HepG2 (cell line): Measurements from ENCODE around the gene ZXDC. TPM values are rescaled to one million over a fixed set of nuclear protein-coding genes. Genes with fewer than 3 reads are reported as not detected.

Source experiments
- BRCA1 ChIP-seq: sonication (generic); formaldehyde crosslinking; IDR thresholded peaks from 2 replicates; pipeline ENCODE4 v1.4.0; 2020; ENCODE audit warnings: missing genetic modification reagents
- CBFB ChIP-seq: sonication (generic); formaldehyde crosslinking; IDR thresholded peaks from 2 replicates; pipeline ENCODE4 v1.4.0; 2020; ENCODE audit warnings: missing genetic modification reagents
- CBX2 ChIP-seq, 2 experiments: fragments of 200-600 bp in 1 of 2; sonication (generic); formaldehyde crosslinking in 1 of 2; IDR thresholded peaks; 2 replicates each; pipeline versions ENCODE4 v1.7.0 to v1.8.1; 2018 to 2022; ENCODE audit warnings: low read depth in 2 of 2, low read length in 1 of 2, mild to moderate bottlenecking in 1 of 2, missing genetic modification reagents in 1 of 2
- FOSL2 ChIP-seq: sonication (generic); formaldehyde crosslinking; IDR thresholded peaks from 2 replicates; pipeline ENCODE4 v1.4.0; 2020; ENCODE audit warnings: missing genetic modification reagents
- HNF4A ChIP-seq: sonication (generic); formaldehyde crosslinking; IDR thresholded peaks from 2 replicates; pipeline ENCODE4 v1.4.0; 2020; ENCODE audit warnings: missing genetic modification reagents
- LBX2 ChIP-seq: sonication (generic); formaldehyde crosslinking; IDR thresholded peaks from 2 replicates; pipeline ENCODE4 v1.5.0; 2020; ENCODE audit warnings: missing genetic modification reagents, mild to moderate bottlenecking, borderline replicate concordance
- MAZ ChIP-seq, 2 experiments: sonication (generic) in 1 of 2; formaldehyde crosslinking in 1 of 2; IDR thresholded peaks; 2 replicates each; pipeline versions ENCODE4 v1.5.0 to v1.6.1; 2012 to 2020; ENCODE audit warnings: low read depth in 2 of 2, mild to moderate bottlenecking in 2 of 2, borderline replicate concordance in 1 of 2, improper control_type of control experiment in 1 of 2, low read length in 1 of 2, missing genetic modification reagents in 1 of 2, moderate library complexity in 1 of 2
- NFKBIZ ChIP-seq: IDR thresholded peaks from 2 replicates; pipeline ENCODE4 v1.6.1; 2018; ENCODE audit warnings: missing genetic modification reagents, missing compliant biosample characterization
- NRL ChIP-seq: sonication (generic); formaldehyde crosslinking; IDR thresholded peaks from 2 replicates; pipeline ENCODE4 v1.5.0; 2020; ENCODE audit warnings: missing genetic modification reagents, mild to moderate bottlenecking, moderate library complexity, borderline replicate concordance
- PAXIP1 ChIP-seq: sonication (generic); formaldehyde crosslinking; conservative IDR thresholded peaks from 2 replicates; pipeline ENCODE4 v1.4.0; 2020; ENCODE audit warnings: mild to moderate bottlenecking, missing genetic modification reagents, moderate library complexity
- POLR2A ChIP-seq, 2 experiments: IDR thresholded peaks; 2 replicates each; pipeline ENCODE4 v1.6.1; 2011; ENCODE audit warnings: low read depth in 2 of 2, low read length in 2 of 2, mild to moderate bottlenecking in 1 of 2, moderate library complexity in 1 of 2; ENCODE audit not compliant: insufficient read depth in 1 of 2
- RCOR2 ChIP-seq: IDR thresholded peaks from 2 replicates; pipeline ENCODE4 v1.6.1; 2016; ENCODE audit warnings: missing biosample characterization, missing genetic modification reagents
- REPIN1 ChIP-seq: sonication (generic); formaldehyde crosslinking; IDR thresholded peaks from 2 replicates; pipeline ENCODE4 v1.8.0; 2022; ENCODE audit warnings: missing genetic modification reagents, low read depth, mild to moderate bottlenecking, borderline replicate concordance
- SIX1 ChIP-seq: sonication (generic); formaldehyde crosslinking; IDR thresholded peaks from 2 replicates; pipeline ENCODE4 v1.4.0; 2020; ENCODE audit warnings: missing genetic modification reagents, borderline replicate concordance
- SOX6 ChIP-seq, 2 experiments: fragments of 450-650 bp in 1 of 2; sonication (generic) in 1 of 2; formaldehyde crosslinking in 1 of 2; IDR thresholded peaks; 2 replicates each; pipeline versions ENCODE4 v1.4.0 to v1.6.1; 2017 to 2020; ENCODE audit warnings: antibody characterized with exemption in 1 of 2, mild to moderate bottlenecking in 1 of 2, missing genetic modification reagents in 1 of 2
- TFDP1 ChIP-seq: IDR thresholded peaks from 2 replicates; pipeline ENCODE4 v1.6.1; 2016; ENCODE audit warnings: missing compliant biosample characterization, missing genetic modification reagents, borderline replicate concordance
- TGIF2 ChIP-seq: IDR thresholded peaks from 2 replicates; pipeline ENCODE4 v1.6.1; 2016; ENCODE audit warnings: control low read depth, missing compliant biosample characterization
- ZBTB25 ChIP-seq: IDR thresholded peaks from 2 replicates; pipeline ENCODE4 v1.6.1; 2018; ENCODE audit warnings: missing genetic modification reagents
- ZFP1 ChIP-seq: IDR thresholded peaks from 2 replicates; pipeline ENCODE4 v1.6.1; 2016
- ZIK1 ChIP-seq: sonication (generic); formaldehyde crosslinking; IDR thresholded peaks from 2 replicates; pipeline ENCODE4 v1.5.0; 2020; ENCODE audit warnings: mild to moderate bottlenecking, low read depth, missing genetic modification reagents, borderline replicate concordance
- ZNF547 ChIP-seq: sonication (generic); formaldehyde crosslinking; IDR thresholded peaks from 2 replicates; pipeline ENCODE4 v1.5.1; 2020; ENCODE audit warnings: mild to moderate bottlenecking, missing genetic modification reagents
- ZNF572 ChIP-seq: sonication (generic); formaldehyde crosslinking; IDR thresholded peaks from 2 replicates; pipeline ENCODE4 v1.5.1; 2020; ENCODE audit warnings: mild to moderate bottlenecking, missing genetic modification reagents
- ZZZ3 ChIP-seq: sonication (generic); formaldehyde crosslinking; IDR thresholded peaks from 2 replicates; pipeline ENCODE4 v1.4.0; 2020; ENCODE audit warnings: missing genetic modification reagents, mild to moderate bottlenecking, borderline replicate concordance
- polyA plus RNA-seq, 8 experiments: library from polyadenylated mRNA; depleted of rRNA in 3 of 8; stranded (reverse) in 7 of 8; unstranded in 1 of 8; fragments of >200 nt; fragmentation: Illumina TruSeq in 4 of 8; extraction: Trizol in 4 of 8; gene quantifications; 2 replicates each; pipeline versions ENCODE4 v1.2.1 to v1.2.3, GENCODE V29; 2011 to 2016; ENCODE audit warnings: low read depth in 4 of 8, missing spikeins in 1 of 8, mixed read lengths in 1 of 8; ENCODE audit not compliant: insufficient read depth in 1 of 8
- total RNA-seq, 5 experiments: library from RNA; depleted of rRNA; stranded (reverse); fragments of >200 nt; fragmentation: Illumina TruSeq; extraction: Trizol; gene quantifications; 2 replicates each; pipeline ENCODE4 v1.2.3, GENCODE V29; 2016; ENCODE audit warnings: low read depth in 1 of 5

The ZXDC gene
- total and polyA plus RNA-seq, 2 of the 13 experiments (the other 11 are each of a cell fraction or from before 2014, with no cell fraction given) = 17.6 to 21.2 TPM

- peak; percentile 61; the same call in 1 of the 2 replicates for TF ChIP-seq ZBTB25 (CRISPR knock-in tag)
- no peak for TF ChIP-seq CBX2 (IDR thresholded peaks at IDR 0.05; ENCODE audit: low read depth, low read length)
- no peak for TF ChIP-seq CBX2 (CRISPR knock-in tag; IDR thresholded peaks at IDR 0.05; ENCODE audit: low read depth)
- no peak for TF ChIP-seq ZIK1 (CRISPR knock-in tag)
- no peak for TF ChIP-seq LBX2 (CRISPR knock-in tag)
- no peak for TF ChIP-seq CBFB (CRISPR knock-in tag)
- peak in 1 of 2 experiments; percentile 49; a peak in 1 of 4 replicates for TF ChIP-seq POLR2A (IDR thresholded peaks at IDR 0.05; ENCODE audit: insufficient read depth in 1 of 2, low read depth in 2 of 2, low read length in 2 of 2)
- no peak for TF ChIP-seq SIX1 (CRISPR knock-in tag)
- peak; percentile 57; the same call in 1 of the 2 replicates for TF ChIP-seq RCOR2
- TF ChIP-seq ZFP1 (CRISPR knock-in tag) = peak; percentile 27; the same call in 1 of the 2 replicates
- TF ChIP-seq TFDP1 (CRISPR knock-in tag) = peak; percentile 52; the same call in 1 of the 2 replicates
- TF ChIP-seq ZNF572 (CRISPR knock-in tag) = no peak
- peak; percentile 91 for TF ChIP-seq FOSL2 (CRISPR knock-in tag)
- no peak for TF ChIP-seq ZNF547 (CRISPR knock-in tag)
- no peak for TF ChIP-seq NRL (CRISPR knock-in tag)
- 0 out of 2 replicates have a peak, but pooled peaks have one; percentile 31 for TF ChIP-seq HNF4A
- TF ChIP-seq MAZ (IDR thresholded peaks at IDR 0.05; ENCODE audit: borderline replicate concordance, low read depth, low read length) = no peak
- TF ChIP-seq MAZ (CRISPR knock-in tag; IDR thresholded peaks at IDR 0.05; ENCODE audit: low read depth) = peak; percentile 44; the same call in 1 of the 2 replicates
- TF ChIP-seq NFKBIZ (CRISPR knock-in tag) = no peak; the same call in 1 of the 2 replicates
- TF ChIP-seq SOX6 (IDR thresholded peaks at IDR 0.05) = no peak
- peak; percentile 80 for TF ChIP-seq SOX6 (CRISPR knock-in tag; IDR thresholded peaks at IDR 0.05)
- 0 out of 2 replicates have a peak, but pooled peaks have one; percentile 29 for TF ChIP-seq REPIN1 (CRISPR knock-in tag)
- TF ChIP-seq BRCA1 (CRISPR knock-in tag) = no peak
- no peak for TF ChIP-seq ZZZ3 (CRISPR knock-in tag)
- 0 out of 2 replicates have a peak, but pooled peaks have one; percentile 65 for TF ChIP-seq TGIF2 (CRISPR knock-in tag)
- TF ChIP-seq PAXIP1 = no peak
Observed at GRCh38 chr3:126472277-126473006, 3.2 kb downstream of the ZXDC start (continued).
